Suppressor macrophage treated with lipopolysaccharide for 1 hour (primary cell): ENCODE measurements around the gene TLX2.
"Not testable (repeated sequence)": the region's sequence is repeated elsewhere in the genome, so short reads cannot be mapped to it uniquely, and the experiment has no call there.

ENCODE experiments used
- DNase-seq, 3 donors: peaks; one replicate each; pipeline ENCODE4 v3.0.0-alpha.2; 2020 to 2022

TLX2 gene

DNA sequence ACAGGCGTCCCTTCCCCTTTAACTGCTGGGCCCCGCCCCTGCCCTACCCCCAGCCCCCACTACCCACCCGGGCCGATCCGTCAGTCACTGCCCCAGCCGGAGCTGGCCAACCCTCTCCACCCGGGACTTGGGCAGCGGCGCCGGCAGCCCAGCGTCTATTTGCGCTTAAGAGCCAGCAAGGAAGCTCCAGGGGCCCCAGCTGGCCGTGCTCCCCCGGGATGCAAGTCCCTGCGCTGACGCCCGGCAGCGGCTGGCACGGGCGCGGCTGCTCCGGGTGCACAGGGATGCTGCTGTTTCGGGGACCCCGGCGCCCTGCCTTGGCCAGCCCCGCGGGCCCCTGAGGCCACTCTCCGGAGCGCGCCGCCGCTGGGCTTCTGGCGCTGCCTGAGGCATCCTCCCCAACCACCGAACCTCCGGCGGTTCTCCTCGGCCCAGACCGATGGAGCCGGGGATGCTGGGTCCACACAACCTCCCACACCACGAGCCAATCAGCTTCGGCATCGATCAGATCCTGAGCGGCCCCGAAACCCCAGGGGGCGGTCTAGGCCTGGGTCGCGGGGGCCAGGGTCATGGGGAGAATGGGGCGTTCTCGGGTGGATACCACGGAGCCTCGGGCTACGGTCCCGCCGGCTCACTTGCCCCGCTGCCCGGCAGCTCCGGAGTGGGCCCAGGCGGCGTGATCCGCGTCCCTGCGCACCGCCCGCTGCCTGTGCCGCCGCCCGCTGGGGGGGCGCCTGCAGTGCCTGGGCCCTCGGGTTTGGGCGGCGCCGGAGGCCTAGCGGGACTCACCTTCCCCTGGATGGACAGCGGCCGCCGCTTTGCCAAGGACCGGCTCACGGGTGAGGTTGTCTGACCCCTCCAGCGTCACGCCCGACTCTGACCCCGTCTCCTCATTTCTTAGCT lies at the start of gene TLX2:
TLX2 (plus strand) TSS at position 83 of the 903 bp plus-strand sequence; CDS start at position 440, 357 bp downstream.
- DNase-seq = peak in 2 of 3 donors; percentile 20 to 50

DNA sequence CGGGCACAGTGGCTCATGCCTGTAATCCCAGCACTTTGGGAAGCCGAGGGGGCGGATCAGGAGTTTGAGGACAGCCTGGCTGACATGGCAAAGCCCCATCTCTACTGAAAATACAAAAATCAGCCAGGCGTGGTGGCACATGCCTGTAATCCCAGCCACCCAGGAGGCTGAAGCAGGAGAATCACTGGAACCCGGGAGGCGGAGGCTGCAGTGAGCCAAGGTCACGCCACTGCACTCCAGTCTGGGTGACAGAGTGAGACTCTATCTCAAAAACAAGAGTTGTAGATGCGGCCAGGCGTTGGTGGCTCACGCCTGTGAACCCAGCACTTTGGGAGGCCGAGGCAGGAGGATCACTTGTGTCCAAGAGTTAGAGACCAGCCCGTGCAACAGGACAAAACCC lies 43.5 kb upstream of the TLX2 start:
- DNase-seq = not testable (repeated sequence)

DNA sequence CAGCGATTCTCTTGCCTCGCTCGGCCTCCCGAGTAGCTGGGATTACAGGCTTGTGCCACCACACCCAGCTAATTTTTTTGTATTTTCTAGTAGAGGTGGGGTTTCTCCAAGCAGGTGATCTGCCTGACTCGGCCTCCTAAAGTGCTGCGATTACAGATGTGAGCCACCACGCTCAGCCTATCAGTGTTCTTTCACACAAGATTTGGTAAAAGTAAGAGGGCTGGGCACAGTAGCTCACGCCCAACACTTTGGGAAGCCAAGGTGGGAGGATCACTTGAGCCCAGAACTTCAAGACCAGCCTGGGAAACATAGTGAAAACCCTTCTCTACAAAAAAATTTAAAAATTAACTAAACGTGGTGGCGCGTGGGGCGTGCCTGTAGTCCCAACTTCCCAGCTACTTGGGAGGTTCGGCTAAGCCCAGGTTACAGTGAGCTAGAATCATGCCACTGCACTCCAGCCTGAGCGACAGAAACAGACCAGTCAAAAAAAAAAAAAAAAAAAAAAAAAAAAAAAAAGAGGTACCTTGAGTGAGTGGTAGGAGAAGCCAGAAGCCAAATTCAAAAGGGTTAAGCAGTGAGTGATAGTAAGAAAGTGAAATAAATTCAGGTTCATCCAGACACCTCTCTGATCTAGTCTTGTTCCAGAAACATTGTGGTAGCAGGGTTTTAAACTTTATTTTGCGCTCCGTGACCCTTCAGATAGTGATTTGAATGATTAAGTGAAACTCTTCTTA lies 42.8 kb upstream of the TLX2 start:
- no peak for DNase-seq

DNA sequence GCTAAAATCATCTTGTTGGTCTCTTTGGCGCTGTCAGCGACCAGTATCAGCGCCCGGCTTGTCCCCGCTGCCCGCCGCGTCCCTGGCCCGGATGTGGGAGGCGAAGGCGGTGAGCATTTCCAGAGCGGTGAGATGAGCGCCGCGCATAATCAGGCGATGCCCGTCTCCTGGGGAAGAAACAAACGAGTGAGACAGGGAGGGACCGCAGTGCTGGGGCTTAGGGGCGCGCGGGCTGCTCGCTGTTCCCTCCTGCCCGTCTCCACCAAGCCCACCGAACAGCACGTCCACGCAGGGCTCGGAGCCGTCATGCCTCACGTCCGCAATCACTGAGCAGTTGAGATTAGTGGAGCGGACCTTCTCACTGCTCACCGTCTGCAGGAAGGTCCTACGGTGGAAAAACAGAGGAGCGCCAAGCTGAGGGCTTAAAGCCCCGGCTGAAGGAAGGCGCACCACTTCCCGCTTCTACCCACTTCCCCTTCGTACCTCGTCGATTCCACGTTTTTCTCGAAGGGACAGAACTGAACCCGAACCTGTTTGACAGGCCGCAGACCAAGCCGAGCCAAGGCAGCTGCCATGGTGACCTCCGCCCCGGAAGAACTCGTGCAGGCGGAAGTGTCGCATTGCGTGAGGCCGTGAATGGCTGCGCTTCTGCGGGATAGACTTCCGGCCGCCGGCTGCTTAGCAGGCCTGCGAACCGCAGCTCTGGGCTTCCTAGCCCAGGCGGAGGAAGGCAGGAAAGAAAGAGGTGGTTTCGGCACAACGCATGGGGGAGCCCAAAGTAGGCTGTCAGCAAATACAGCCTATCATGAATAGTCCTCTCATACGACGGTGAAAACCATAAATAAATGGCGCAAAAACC lies 41.9 kb upstream of the TLX2 start, which contains the start of gene MRPL53:
MRPL53 (minus strand) TSS at position 595 of the 859 bp plus-strand sequence; CDS start at position 575, 20 bp downstream.
- peak; percentile 95 to 97 (median 96) for DNase-seq

DNA sequence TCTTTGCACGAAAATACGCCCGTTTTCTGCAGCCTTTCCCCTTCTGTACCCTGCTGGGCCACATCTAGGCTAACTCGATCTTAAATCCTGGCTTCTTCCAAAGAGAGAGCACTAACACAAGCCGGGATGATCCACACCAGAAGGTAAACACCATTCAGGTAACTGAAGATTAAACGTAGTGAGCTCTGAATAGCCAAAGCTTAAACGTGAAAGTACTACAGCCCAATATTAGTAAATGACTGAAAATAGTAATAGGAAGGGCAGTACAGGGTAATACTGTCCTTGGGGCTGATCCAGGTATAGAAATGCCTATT lies 41.3 kb upstream of the TLX2 start:
- DNase-seq = no peak

DNA sequence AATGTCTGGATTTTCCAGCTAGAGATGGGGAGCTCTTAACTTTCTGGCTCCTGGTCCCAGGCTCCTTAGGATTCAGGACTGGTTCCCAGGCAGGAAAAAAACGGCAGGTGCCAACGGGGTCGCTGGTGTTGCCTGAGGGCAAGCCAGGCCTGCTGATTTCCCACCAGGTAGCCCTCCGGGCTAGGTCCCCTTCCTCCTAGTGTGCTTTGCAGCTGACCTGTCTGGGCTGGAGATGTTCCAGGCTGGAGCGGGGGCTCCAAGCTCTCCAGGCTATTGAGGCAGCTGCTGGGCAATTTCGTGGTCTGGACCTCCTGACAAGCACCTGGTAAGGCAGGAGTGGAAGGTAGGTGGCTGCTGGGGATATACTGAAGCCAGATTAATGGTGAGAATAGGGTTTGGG lies 39.8 kb upstream of the TLX2 start:
- no peak for DNase-seq

DNA sequence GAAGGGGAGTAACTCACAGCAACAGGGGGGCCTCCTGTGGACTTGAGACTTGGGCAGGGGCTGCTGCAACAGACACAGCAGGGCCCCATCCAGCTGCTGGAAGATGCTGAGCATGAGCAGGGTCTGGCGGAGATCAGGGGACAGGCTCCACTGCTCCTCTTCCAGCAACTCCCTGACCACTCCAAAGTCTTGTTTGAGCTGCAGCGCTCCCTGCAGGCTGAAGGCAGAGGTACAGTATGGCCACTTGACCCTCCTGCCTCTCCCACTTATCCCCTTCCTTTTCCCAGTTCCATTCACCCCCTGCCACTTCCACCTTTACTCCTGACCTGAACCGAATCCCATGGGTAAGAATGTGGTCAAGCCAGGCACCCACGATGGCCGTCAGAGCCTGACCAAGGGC lies 39.4 kb upstream of the TLX2 start:
- DNase-seq = no peak

DNA sequence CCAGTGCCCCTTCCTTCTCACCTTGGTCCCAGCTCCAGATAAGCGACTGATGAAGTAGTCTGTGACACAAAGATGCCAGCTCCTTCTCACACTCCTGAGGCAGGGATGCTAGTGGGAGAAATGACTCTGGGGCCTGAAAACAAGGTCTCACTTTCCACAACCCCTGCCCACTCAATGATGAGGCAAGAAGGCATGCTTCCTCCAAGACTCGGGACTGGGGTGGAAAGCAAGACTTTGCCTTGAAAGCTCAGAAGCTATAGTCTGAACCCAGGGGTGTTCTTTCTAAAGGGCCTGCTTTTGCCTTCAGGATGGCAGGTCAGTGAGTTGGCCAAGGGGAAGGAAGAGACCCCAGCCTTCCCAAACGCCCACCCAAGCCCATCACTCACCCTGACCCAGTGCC lies 32.8 kb upstream of the TLX2 start:
- DNase-seq = peak; percentile 68 to 75 (median 72)

DNA sequence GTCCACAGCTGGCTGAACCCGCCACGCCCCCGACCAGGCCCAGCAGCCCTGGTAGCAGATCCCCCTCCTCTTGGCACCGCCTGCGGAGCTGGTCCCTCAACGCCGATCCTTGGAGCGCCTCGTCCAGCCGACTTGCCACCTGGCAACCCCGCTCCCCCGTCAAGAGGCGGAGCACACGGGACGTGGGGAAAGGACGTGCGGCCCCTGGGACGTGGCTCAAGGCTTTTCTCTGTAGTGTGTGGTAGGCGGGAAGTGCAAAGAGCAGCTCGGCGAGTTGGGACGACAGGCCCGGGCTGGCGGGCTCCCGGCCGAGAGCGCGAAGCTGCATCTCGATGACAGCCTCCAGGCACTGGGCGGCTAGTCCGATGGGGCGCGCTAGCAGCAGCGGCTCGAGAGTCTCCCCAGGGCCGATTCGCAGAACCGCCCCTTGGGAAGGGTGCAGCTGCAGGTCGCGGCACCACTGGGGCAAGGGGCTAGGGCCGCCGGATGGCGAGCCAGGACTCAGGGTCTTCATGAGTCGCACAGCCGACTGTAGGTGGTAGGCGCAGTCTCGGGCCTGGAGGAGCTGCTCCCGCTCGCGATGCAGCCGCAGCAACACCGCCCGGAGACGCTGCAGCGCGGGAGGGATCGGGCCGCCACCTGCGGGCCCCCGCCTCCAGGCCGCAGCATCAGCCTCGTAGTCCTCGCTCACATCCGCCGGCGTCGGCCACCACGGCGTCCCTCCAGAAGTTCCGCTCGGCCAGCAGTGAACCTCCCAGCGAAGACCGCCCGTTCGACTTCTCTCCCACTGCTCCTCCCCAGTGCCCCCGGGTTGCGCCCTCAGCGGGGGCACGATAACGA lies 32.1 kb upstream of the TLX2 start:
- peak; percentile 62 to 68 (median 63) for DNase-seq

DNA sequence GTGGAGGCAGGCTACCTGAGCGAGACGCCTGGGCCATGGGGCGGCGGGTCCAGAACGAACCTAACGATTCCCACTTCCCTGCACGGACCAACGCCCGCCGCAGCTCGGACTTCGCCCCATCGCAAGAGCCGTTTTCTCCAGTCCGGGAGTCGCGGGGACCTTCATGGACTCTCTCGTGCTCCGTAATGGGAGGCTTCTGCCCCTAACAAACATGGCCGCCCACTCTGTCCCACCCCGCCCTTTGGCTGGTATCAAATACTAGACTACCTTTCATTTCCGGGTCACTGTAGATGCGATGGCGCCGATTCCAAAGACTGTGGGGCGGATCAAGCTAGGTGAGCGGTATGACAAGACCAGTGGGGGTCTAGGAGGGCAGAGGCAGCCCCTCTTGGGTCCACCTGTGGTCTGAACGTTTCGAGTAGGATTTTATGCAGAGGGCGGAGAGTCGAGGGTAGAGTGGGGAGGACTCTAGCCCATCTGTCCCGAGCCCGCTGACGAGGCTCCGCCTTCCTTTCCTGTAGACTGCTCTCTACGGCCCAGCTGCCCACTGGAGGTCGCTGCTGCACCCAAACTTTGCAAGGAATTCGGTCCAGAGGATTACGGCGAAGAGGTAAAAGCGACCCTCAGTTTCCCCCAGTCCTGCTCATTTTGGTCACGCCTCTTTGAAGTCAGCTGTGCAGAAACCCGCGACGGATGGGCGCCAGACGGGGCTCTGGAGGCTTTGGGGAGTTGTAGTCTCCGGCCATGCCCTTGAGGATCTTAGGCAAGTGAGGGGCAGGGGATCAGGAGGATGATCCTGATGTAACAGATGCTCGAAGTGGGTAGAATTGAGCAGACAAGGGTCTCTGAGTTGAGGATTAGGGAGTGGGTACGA lies 31.2 kb upstream of the TLX2 start, which contains the start of the genes CCDC142 and TTC31:
CCDC142 (minus strand) TSS at position 198 of the 874 bp plus-strand sequence; CDS start at position 37, 161 bp downstream.
TTC31 (plus strand) TSS at position 281 of the 874 bp plus-strand sequence; CDS start at position 296, 15 bp downstream.
- DNase-seq = peak; percentile 96 to 97 (median 97)

DNA sequence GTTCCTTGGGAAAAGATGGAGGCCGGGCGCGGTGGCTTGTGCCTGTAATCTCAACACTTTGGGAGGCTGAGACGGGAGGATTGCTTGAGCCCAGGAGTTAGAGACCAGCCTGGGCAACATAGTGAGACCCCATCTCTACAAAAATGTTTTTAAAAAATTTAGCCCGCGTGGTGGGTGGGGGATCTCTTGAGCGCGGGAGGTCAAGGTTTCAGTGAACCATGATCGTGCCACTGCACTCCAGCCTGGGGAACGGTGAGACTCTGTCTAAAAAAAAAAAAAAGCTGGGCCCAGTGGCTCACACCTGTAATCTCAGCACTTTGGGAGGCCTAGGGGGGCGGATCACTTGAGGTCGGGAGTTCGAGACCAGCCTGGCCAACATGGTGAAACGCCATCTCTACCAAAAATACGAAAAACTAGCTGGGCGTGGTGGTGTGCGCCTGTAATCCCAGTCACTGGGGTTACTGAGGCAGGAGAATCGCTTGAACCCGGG lies 30.5 kb upstream of the TLX2 start:
- not testable (repeated sequence) for DNase-seq

DNA sequence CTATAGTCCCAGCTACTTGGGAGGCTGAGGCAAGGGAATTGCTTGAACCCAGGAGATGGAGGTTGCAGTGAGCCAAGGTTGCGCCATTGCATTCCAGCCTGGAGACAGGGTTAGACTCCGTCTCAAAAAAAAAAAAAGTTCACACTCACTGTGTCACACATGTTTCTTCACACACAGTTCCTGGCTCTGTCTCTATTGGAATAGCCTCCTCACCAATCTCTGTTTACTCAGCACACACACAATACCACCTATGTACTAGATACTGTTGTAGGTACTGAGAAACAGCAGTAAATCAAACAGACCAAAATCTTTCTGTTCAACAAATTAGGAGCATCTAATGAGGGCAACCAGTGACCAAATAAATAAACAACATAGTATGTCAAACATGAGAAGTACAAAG lies 28.1 kb upstream of the TLX2 start:
- DNase-seq = no peak

DNA sequence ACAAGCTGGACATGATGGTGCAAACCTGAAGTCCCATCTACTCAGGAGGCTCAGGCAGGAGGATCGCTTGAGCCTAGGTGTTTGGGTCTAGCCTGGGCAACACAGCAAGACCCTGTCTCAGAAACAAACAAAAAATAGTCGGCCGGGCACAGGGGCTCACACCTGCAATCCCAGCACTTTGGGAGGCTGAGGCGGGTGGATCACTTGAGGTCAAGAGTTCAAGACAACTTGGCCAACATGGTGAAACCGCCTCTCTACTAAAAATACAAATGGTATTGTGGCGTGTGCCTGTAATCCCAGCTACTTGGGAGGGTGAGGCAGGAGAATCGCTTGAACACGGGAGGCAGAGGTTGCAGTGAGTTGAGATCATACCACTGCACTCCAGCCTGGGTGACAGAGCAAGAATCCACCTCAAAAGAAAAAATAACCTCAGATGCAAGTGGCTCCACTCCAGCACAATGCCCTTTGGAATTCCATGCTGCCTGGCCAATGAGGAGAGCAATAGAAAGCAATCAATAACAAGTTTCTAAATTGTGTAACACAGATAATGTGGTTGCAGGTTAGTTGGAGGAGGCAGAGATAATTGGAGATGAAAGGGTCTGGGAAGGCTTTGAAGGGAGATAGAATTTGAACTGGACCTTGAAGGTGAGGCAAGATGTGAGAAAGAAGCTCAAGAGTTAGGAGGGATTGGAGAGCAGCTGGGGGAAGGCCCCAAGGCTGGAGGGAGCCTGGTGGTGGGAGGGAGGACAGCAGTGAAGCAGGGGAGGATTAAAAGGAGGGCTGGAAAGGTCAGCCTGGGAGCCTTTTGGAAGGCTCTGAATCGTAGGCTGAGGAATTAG lies 25.4 kb upstream of the TLX2 start:
- no peak for DNase-seq

DNA sequence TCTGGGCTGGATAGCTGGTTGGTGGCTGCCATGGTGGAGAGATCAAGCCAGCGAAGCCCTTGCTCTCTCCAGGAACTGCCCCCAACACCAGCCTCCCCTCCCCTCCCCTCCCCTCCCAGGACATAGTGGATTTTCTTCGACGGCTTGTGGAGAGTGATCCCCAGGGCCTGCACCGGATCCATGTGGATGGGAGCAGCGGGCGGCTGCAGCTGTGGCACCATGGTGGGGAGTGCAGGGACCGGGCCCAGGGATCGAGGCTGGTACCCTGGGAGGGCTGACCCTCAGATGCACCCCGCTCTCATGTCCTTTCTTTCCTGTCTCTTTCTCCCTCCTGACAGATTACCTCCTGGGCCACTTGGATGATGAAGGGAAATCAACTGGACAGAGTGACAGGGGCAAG lies 24.3 kb upstream of the TLX2 start:
- DNase-seq = no peak

DNA sequence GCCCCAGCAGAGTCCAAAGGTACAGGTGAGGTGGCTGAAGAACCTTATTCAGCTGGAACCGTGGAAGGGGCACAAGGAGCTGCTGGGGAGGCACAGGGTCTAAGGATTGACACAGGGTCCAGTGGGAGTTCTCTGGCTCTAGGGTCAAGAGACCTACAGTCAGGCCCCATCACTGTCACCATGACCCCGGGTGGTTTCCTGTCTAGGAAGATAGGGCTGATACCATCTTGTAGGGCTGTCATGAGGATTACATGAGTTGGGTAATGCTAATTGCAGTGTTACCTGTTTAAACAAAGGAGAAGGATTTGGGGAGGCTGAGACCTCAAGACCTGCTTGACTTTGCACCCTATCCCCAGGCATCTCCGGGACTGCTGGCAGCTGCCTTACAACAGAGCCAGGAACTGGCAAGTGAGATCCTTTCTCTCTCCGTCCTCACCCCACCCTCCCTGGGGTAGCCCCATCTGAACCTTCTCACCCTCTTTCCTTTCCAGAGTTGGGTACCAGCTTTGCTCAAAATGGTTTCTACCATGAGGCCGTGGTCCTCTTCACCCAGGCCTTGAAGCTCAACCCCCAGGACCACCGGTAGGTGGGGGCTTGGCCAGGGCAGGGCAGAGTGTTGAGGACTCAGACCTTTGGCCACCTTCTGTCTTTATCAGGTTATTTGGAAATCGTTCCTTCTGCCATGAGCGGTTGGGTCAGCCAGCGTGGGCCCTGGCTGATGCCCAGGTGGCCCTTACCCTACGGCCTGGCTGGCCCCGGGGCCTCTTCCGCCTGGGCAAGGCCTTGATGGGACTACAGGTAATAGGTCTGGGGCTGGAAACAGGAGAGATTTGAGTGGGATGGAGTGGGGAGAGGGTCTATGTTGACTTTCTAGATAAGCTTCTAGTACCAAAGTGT lies 22.4 kb upstream of the TLX2 start:
- no peak for DNase-seq

DNA sequence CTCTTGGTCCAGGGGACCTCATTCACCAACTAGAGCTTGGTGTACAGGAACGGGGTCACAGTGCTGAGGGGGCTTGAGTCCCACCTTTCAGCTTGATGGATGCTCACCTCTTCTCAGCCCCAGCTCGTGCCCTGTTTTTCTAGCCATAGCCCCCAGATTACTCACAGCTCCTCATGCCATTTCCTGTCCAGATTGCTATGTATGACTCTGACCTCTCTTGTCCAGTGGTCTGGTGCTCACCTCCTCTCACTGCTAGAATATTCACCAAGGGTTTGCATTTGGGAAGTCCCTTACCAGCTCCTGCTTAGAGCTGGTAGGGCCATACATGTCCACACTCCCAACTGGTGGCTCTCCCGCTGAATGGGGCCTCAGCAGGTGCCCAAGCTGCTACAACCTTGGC lies 20.7 kb upstream of the TLX2 start:
- no peak for DNase-seq

DNA sequence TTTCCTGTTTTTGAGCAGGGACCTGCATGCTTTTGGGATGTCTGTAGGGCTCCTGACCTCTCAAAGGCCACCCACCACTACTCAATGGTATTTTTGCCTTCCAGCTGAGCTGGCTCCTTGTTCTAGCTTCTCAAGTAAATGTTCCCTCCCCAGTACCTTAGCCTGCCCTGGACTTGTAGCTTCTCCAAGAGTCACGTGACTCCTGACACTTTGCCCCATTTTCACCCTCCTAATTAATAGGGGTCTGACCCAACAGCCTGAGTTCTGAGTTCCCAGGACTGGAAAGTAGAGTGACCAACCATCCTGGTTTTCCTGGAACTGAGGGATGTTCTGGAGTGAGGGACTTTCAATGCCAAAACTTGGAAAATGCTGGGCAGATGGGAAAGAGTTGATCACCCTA lies 18.8 kb upstream of the TLX2 start:
- no peak for DNase-seq

DNA sequence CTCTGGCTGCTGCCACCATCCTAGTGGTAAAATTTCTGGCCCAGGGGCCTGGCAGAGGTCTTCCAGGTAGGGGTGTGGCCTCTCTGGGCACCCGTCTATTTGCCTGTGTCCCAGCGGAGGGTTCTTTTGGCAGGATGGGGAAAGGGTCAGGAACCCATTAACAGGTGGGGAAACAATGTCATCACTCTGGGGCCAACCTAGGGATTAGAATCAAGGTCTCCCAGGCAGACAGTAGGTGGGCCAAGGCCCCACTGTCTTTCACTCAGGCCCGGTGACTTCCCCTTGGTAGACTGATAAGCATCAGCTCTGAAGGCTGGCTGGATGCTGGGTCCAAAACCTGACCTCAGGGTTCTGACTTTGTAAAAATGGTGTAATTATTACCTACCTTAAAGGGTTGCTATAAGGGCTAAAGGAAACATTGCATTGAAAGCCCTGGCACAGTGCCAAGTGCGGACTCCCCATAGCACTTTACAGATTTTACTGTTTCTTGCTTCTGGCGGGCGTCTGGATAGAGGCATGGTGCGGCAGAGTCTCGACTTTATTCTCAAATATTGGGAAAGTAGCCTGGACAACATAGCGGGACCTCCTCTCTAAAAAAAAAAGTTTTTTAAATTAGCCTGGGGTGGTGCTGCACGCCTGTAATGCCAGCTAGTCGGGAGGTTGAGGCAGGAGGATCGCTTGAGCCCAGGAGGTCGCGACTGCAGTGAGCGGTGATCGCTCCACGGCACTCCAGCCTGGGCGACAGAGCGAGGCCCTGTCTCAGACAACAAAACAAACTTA lies 17.1 kb upstream of the TLX2 start:
- DNase-seq = no peak
